ENCODE results near the gene BEND7. TPM values are rescaled to one million over a fixed set of nuclear protein-coding genes. Genes with fewer than 3 reads are reported as not detected.

BEND7 gene, protein sequence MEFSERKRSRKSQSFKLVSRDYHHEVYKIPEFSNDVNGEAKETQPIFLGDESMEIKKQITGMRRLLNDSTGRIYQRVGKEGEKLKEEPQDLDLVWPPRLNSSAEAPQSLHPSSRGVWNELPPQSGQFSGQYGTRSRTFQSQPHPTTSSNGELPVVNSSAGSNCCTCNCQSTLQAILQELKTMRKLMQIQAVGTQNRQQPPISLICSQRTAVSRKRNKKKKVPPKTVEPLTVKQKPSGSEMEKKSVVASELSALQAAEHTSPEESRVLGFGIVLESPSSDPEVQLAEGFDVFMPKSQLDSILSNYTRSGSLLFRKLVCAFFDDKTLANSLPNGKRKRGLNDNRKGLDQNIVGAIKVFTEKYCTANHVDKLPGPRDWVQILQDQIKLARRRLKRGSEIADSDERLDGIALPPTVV
- total RNA-seq (ENCODE audit: unreplicated experiment), result 3.1 TPM
- long read RNA-seq, result 0 reads

DNA sequence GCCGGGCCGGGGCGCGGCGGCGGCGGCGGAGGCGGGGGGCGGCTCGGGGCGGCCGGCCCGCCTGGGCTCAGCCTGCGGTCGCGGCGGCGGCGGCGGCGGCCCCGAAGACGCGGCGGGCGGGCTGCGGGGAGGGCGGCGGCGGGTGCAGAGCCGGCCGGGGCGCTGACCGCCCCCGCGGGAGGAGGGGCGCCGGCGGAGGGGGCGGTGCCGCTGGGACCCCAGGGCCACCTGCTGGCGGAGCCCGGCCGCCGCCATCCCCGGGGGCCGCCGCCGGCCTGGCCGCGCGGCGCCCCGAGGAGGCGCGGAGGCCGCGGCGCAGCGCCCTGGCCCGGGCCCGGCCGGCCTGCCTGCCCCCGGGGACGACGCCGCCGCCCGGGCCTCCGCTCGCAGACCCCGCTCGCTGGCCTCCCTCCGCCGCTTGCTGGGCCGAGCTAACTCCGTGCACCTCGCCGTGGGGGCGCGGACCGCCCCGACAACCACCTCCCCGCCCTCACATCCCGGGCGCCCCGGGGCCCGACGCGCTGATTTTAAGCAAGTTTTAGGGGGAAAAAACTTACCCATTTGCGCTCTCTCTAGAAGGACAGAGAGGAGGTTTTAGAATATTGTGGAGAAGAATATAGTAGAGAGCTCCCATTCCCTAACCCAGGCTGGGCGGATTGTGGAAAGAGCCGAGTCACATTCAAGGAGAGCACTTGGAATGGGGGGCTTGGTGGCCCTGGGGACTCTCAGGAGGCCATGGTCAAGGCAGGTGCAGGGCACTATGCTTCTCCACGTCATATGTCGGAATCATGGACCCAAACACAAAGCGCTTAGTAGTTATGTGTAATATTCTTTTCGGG, at the start of gene BEND7:
BEND7 (minus strand) TSS at position 140 of the 839 bp plus-strand sequence. CDS start 481 bp downstream, outside the sequence.
- peaks cover 3% of the 10 kb centered on the region for H3K9me3 Mint-ChIP-seq (ENCODE audit: unreplicated experiment)
- no peak within 1 kb of the TSS for H3K27ac Mint-ChIP-seq (ENCODE audit: unreplicated experiment)
- TF ChIP-seq, protein P1, sequence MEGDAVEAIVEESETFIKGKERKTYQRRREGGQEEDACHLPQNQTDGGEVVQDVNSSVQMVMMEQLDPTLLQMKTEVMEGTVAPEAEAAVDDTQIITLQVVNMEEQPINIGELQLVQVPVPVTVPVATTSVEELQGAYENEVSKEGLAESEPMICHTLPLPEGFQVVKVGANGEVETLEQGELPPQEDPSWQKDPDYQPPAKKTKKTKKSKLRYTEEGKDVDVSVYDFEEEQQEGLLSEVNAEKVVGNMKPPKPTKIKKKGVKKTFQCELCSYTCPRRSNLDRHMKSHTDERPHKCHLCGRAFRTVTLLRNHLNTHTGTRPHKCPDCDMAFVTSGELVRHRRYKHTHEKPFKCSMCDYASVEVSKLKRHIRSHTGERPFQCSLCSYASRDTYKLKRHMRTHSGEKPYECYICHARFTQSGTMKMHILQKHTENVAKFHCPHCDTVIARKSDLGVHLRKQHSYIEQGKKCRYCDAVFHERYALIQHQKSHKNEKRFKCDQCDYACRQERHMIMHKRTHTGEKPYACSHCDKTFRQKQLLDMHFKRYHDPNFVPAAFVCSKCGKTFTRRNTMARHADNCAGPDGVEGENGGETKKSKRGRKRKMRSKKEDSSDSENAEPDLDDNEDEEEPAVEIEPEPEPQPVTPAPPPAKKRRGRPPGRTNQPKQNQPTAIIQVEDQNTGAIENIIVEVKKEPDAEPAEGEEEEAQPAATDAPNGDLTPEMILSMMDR (IDR thresholded peaks at IDR 0.05; ENCODE audit: partially characterized antibody, unreplicated experiment), result no peak
- peaks cover 14% of the 10 kb centered on the region for H3K27me3 Mint-ChIP-seq (ENCODE audit: unreplicated experiment)
- H3K36me3 Mint-ChIP-seq (ENCODE audit: unreplicated experiment), result peaks cover 4% of the 10 kb centered on the region
- DNase-seq, result peak; percentile 38
- H3K4me3 Mint-ChIP-seq (ENCODE audit: unreplicated experiment), result peak within 1 kb of the TSS; percentile 85
- no peaks in the 10 kb centered on the region for H3K4me1 Mint-ChIP-seq (ENCODE audit: low read depth, unreplicated experiment)

DNA sequence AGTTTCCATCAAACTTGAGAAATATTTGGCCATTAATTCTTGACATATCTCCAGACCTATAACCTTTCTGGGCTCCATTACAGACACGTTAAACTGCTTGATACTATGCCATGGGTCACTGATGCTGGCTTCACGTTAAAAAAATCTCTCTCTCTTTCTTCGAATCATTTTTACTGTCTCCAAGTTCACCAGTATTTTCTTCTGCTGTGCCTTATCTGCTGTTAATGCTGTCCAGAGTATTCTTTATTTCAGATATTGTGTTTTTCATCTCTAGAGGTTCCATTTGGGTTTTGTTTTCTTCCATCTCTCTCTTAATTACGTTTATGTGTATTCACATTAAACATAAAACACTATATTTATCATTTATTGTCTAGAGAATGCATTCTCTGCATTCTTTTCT, 45.1 kb upstream of the BEND7 start:
- Mint-ChIP-seq H3K27me3 (ENCODE audit: unreplicated experiment) (no peaks in the 10 kb centered on the region), H3K27ac (ENCODE audit: unreplicated experiment) (no peak overlapping the region), H3K36me3 (ENCODE audit: unreplicated experiment) (peaks cover 5% of the 10 kb centered on the region), H3K9me3 (ENCODE audit: unreplicated experiment) (peaks cover 2% of the 10 kb centered on the region), H3K4me3 (ENCODE audit: unreplicated experiment) (no peak overlapping the region), H3K4me1 (ENCODE audit: low read depth, unreplicated experiment) (no peaks in the 10 kb centered on the region)
- no peak for DNase-seq
- TF ChIP-seq, protein P1 (IDR thresholded peaks at IDR 0.05; ENCODE audit: partially characterized antibody, unreplicated experiment), result no peak

DNA sequence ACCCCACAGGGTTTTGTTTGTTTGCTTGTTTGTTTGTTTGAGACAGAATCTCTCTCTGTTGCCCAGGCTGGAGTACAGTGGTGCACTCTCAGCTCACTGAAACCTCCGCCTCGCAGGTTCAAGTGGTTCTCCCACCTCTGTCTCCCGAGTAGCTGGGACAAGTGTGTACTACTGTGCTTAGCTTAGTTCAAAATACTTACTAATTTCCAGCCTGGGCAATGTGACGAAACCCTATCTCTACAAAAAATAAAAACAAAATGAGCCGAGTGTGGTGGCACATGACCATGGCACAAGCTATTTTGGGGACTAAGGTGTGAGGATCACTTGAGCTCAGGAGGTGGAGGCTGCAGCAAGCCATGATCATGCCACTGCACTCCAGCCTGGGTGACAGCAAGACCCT, 42.7 kb upstream of the BEND7 start:
- H3K4me3 Mint-ChIP-seq (ENCODE audit: unreplicated experiment), result no peak overlapping the region
- no peak for DNase-seq
- peaks cover 2% of the 10 kb centered on the region for H3K9me3 Mint-ChIP-seq (ENCODE audit: unreplicated experiment)
- no peaks in the 10 kb centered on the region for H3K4me1 Mint-ChIP-seq (ENCODE audit: low read depth, unreplicated experiment)
- H3K27me3 Mint-ChIP-seq (ENCODE audit: unreplicated experiment), result no peaks in the 10 kb centered on the region
- H3K27ac Mint-ChIP-seq (ENCODE audit: unreplicated experiment), result no peak overlapping the region
- TF ChIP-seq, protein P1 (IDR thresholded peaks at IDR 0.05; ENCODE audit: partially characterized antibody, unreplicated experiment), result no peak
- H3K36me3 Mint-ChIP-seq (ENCODE audit: unreplicated experiment), result peaks cover 5% of the 10 kb centered on the region

DNA sequence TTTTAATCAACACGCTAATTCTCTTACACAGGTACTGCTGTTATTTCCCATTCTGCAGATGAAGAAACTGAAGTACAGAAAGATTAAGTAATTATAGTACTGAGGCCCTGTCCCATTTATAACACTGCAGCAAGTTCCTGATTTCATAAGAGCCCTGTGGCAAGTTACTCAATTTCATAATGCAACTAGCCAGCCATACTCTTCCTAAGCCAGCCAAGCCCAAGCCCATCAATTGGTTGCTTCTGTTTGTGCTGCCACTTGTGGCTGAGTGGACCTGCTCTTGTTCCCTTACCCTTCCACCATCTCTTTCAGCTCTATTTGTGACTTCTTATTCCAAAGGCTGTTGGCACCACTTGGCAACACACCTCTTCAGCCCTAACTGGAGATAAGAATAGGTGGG, 38.2 kb upstream of the BEND7 start:
- peaks cover 1% of the 10 kb centered on the region for H3K9me3 Mint-ChIP-seq (ENCODE audit: unreplicated experiment)
- H3K27ac Mint-ChIP-seq (ENCODE audit: unreplicated experiment), result no peak overlapping the region
- no peaks in the 10 kb centered on the region for H3K4me1 Mint-ChIP-seq (ENCODE audit: low read depth, unreplicated experiment)
- no peak for DNase-seq
- TF ChIP-seq, protein P1 (IDR thresholded peaks at IDR 0.05; ENCODE audit: partially characterized antibody, unreplicated experiment), result no peak
- peaks cover 2% of the 10 kb centered on the region for H3K27me3 Mint-ChIP-seq (ENCODE audit: unreplicated experiment)
- peaks cover 10% of the 10 kb centered on the region for H3K36me3 Mint-ChIP-seq (ENCODE audit: unreplicated experiment)
- H3K4me3 Mint-ChIP-seq (ENCODE audit: unreplicated experiment), result no peak overlapping the region

Data from glutamatergic neuron (in vitro differentiated cells).